GM18505 (cell line): ENCODE measurements around the gene AQP12A.
"Not testable (repeated sequence)": the region's sequence is repeated elsewhere in the genome, so short reads cannot be mapped to it uniquely, and the experiment has no call there.

ENCODE experiments used
- ATAC-seq: cut with Tn5 transposase; IDR thresholded peaks from one replicate; pipeline ENCODE4 v1.9.1; 2021; ENCODE audit not compliant: unreplicated experiment
- POLR2A ChIP-seq: IDR thresholded peaks from 4 replicates; pipeline ENCODE4 v1.6.1; 2011; ENCODE audit warnings: borderline replicate concordance; ENCODE audit not compliant: insufficient read depth, insufficient read length; ENCODE audit errors: extremely low read depth

Gene AQP12A

DNA sequence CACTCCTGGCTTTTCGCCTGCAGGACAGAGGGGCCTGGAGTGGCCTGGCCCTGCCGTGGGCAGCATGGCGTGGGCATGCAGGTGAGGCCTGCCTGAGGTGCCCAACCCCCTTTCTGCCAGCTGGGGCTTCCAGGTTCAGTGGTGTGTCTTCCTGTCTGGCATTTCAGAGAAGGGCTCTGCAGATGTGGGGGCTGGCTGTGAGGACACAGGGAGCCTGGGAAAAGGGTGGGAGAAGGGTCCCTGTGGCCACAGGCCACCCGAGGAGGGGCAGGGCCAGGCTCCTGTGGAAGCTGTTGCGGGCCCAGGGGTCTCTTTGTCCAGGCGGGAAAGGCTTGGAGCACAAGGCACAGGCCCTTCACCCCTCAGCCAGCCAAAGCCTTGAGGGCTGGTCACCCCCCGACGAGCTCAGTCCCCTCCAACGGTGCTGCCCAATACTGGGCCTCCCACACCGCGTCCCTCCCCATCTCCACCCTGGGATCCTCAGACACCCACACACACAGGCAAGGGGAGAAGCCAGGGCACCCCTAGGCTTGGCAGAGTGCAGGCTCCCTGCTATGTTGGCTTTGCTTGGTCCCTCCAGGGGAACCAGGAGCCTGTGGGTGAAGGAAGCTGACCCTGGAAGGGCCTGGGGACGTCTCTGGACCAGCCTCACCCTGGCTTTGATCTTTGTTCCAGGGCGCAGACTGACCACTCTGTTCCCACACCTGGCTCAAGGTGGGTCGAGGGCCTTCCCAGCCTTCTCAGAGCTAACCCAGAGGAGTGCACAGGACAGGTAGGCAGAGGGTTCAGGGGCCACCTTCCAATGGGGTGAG, 3.7 kb upstream of the AQP12A start:
- no peak for TF ChIP-seq POLR2A

GRCh38 chr2:240688553-240688919, 3.1 kb upstream of the AQP12A start:
- no peak for TF ChIP-seq POLR2A
- no peak for ATAC-seq

More for the DNA sequence above, 3.7 kb upstream of the AQP12A start:
- ATAC-seq: no peak

DNA sequence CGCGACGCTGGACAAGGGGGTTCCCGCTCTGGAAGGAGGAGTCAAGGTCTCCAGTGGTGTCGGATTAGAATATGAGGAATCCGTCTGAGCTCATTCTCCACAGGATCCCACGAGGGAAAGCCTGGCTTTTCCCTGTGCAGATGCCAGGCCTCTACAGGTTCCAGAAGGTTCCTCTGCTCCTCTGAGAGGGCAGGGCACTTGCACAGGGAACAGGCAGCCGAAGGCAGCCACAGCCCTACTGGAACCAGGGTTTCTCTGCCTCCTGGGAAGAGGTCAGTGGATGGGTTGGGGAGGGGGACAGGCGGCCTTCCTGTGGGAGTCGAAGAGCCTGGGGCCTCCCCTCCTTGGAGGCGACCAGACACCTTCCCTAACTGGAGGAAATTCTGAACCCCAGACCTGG, 1.7 kb upstream of the AQP12A start:
- no peak for ATAC-seq
- no peak for TF ChIP-seq POLR2A

GRCh38 chr2:240690421-240691074, 1.1 kb upstream of the AQP12A start:
- not testable (repeated sequence) for ATAC-seq

DNA sequence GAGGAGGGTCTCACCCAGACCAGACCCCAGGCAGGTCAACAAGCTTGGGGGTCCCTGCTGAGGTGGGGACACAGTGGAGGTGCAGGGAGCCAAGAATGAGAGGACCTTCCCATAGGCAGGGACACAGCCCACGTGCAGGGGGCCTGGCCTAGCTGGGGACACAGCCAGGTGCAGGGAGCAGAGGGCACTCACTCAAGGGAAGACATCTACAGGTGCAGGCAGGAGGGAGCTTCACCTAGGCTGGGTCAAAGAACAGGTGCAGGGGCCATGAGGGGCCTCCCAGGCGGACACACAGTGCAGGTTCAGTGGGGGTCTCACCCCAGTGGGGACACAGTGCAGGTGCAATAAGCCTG, 615 bp upstream of the AQP12A start:
- not testable (repeated sequence) for ATAC-seq

- not testable (repeated sequence) for ATAC-seq
Observed at GRCh38 chr2:240692583-240693561, 1.2 kb downstream of the AQP12A start.

DNA sequence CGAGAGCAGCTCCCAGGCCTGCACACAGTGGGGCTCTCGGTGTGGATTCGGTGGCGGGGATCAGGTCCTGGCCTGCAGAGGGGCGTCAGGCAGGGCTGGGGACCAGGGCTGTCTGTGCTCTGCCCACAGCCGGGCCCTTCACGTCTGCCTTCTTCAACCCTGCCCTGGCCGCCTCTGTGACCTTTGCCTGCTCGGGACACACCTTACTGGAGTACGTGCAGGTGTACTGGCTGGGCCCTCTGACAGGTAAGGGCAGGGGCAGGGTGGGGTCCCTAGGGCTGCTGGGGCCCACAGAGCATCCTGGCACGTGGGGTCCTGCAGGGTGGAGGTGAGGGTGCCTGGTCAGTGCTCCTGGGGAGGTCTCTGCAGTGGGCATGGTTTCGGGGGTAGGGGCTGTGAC, 2.6 kb downstream of the AQP12A start:
- ATAC-seq: not testable (repeated sequence)

DNA sequence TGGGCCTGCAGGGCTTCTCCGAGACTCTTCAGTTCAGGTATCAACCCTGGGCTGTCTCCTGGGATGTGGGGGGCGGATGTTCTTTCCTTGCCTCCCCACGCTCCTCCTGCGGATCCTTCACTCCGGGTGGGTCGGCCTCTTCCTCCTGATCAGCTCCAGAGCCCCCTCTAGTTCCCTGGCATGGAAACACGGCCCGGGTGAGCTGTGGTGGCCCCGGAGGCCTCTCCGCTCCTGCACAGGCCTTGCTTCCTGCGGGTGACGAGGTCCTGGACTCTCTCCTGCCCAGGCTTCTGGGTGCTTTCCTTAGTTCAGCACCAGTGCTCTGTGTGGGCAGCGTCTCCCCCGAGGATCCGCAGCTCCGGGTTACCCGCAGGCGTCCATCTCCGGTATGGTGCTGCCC, 3.9 kb downstream of the AQP12A start:
- ATAC-seq: not testable (repeated sequence)

- ATAC-seq: not testable (repeated sequence)
Observed at GRCh38 chr2:240696469-240696868, 4.8 kb downstream of the AQP12A start.

- ATAC-seq: not testable (repeated sequence)
Observed at GRCh38 chr2:240698852-240699561, 7.3 kb downstream of the AQP12A start.

GRCh38 chr2:240699835-240700234, 8.2 kb downstream of the AQP12A start:
- not testable (repeated sequence) for ATAC-seq

GRCh38 chr2:240700616-240701015, 8.9 kb downstream of the AQP12A start:
- not testable (repeated sequence) for ATAC-seq

GRCh38 chr2:240701091-240701735, 9.5 kb downstream of the AQP12A start:
- no peak for ATAC-seq
- no peak for TF ChIP-seq POLR2A
